ENCODE measurements around the gene L3MBTL1.

DNA sequence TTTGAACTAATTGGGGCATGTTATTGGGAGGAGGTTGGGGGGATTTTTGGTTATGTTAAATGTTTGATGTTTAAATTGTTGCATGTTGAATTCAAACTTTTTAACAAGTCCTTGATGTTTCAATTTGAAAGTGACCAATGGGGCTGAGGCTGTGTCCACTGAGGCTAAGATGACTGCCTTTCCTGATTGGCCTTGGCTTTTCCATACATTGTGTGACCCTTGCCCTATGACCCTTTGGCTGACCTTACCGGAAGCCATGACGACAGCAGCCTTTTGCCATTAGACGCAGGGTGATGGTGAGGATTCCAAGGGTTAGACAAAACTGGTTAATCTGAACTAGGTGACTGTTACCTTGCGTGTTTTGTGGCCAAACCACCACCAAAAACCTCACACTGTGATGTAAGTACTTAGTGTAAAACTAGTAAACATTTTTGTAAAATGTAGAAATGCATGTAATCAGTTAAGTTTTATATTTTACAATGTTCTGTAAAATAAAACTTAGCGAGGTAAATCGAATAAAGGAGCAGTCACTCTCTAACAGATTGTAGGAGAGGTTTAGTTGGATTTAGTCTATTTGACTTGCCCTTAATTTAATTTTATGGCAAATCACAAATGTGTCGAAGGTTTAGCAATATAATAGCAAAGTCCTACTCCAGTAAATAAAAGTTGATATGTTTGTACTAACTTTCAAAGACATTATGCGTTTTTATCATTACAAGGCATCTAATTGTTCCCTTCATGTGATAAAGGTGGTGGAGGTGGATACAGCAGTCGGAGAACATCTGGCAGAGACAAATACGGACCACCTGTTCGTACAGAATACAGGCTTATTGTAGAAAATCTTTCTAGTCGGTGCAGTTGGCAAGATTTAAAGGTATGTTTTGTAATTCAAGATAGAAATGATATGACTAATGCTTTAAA lies 48.2 kb upstream of the L3MBTL1 start:
- no peak for TF ChIP-seq POLR2A (IDR thresholded peaks at IDR 0.05; ENCODE audit: borderline replicate concordance, extremely low read depth, insufficient read depth, insufficient read length)
- TF ChIP-seq CTCF (IDR thresholded peaks at IDR 0.05 in 2 of 3, conservative IDR thresholded peaks at IDR 0.05 in 1 of 3; ENCODE audit: borderline replicate concordance in 1 of 3, insufficient read depth in 1 of 3, low read depth in 2 of 3, low read length in 2 of 3) = no peak
- TF ChIP-seq POLR2AphosphoS5 (IDR thresholded peaks at IDR 0.05; ENCODE audit: low read depth, low read length) = no peak
- TF ChIP-seq EZH2 (IDR thresholded peaks at IDR 0.05) = no peak
- no peak for TF ChIP-seq RAD21 (IDR thresholded peaks at IDR 0.05; ENCODE audit: low read depth)
- no peak for TF ChIP-seq ELF1 (IDR thresholded peaks at IDR 0.05; ENCODE audit: borderline replicate concordance, low read depth)
- TF ChIP-seq ZNF274 (IDR thresholded peaks at IDR 0.05; ENCODE audit: low read depth, low read length) = no peak
- TF ChIP-seq, protein P1, sequence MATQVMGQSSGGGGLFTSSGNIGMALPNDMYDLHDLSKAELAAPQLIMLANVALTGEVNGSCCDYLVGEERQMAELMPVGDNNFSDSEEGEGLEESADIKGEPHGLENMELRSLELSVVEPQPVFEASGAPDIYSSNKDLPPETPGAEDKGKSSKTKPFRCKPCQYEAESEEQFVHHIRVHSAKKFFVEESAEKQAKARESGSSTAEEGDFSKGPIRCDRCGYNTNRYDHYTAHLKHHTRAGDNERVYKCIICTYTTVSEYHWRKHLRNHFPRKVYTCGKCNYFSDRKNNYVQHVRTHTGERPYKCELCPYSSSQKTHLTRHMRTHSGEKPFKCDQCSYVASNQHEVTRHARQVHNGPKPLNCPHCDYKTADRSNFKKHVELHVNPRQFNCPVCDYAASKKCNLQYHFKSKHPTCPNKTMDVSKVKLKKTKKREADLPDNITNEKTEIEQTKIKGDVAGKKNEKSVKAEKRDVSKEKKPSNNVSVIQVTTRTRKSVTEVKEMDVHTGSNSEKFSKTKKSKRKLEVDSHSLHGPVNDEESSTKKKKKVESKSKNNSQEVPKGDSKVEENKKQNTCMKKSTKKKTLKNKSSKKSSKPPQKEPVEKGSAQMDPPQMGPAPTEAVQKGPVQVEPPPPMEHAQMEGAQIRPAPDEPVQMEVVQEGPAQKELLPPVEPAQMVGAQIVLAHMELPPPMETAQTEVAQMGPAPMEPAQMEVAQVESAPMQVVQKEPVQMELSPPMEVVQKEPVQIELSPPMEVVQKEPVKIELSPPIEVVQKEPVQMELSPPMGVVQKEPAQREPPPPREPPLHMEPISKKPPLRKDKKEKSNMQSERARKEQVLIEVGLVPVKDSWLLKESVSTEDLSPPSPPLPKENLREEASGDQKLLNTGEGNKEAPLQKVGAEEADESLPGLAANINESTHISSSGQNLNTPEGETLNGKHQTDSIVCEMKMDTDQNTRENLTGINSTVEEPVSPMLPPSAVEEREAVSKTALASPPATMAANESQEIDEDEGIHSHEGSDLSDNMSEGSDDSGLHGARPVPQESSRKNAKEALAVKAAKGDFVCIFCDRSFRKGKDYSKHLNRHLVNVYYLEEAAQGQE (IDR thresholded peaks at IDR 0.05; ENCODE audit: low read depth) = no peak
- no peak for TF ChIP-seq SRF (IDR thresholded peaks at IDR 0.05; ENCODE audit: low read depth)
- no peak for TF ChIP-seq EZH2phosphoT487 (IDR thresholded peaks at IDR 0.05; ENCODE audit: borderline replicate concordance)
- no peak for TF ChIP-seq YY1 (IDR thresholded peaks at IDR 0.05; ENCODE audit: extremely low read depth, insufficient replicate concordance, low read depth, low read length)
- no peak for TF ChIP-seq JUND (IDR thresholded peaks at IDR 0.05)
- TF ChIP-seq, protein P2, sequence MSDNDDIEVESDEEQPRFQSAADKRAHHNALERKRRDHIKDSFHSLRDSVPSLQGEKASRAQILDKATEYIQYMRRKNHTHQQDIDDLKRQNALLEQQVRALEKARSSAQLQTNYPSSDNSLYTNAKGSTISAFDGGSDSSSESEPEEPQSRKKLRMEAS (IDR thresholded peaks at IDR 0.05) = no peak

All from HCT116 (cell line).